Testis (tissue), 3 donors: Measurements from ENCODE around the gene HS2ST1. TPM values are rescaled to one million over a fixed set of nuclear protein-coding genes. Genes with fewer than 3 reads are reported as not detected.

Experiments
- DNase-seq: peaks from one replicate; pipeline ENCODE4 v3.0.0-alpha.2; 2019
- H3K27ac ChIP-seq, 2 donors: fragments of 200-600 bp; sonication (generic); one replicate each; pipeline ENCODE4 v1.5.1; 2019
- H3K27me3 ChIP-seq: fragments of 200-600 bp; sonication (generic); one replicate; pipeline ENCODE4 v1.5.1; 2019
- H3K36me3 ChIP-seq: fragments of 200-600 bp; sonication (generic); one replicate; pipeline ENCODE4 v1.5.1; 2017; ENCODE audit warnings: low read depth; ENCODE audit errors: missing control alignments
- H3K4me1 ChIP-seq: fragments of 200-600 bp; sonication (generic); one replicate; pipeline ENCODE4 v1.5.1; 2019
- H3K4me3 ChIP-seq, 2 donors: fragments of 200-600 bp; sonication (generic); one replicate each; pipeline ENCODE4 v1.5.1; 2017 to 2019
- H3K9me3 ChIP-seq: fragments of 200-600 bp; sonication (generic); one replicate; pipeline ENCODE4 v1.5.1; 2017
- CTCF ChIP-seq, 3 experiments: fragments of 450-650 bp in 2 of 3; fragments of 200-600 bp in 1 of 3; sonication (generic) in 1 of 3; IDR thresholded peaks; one replicate each; pipeline ENCODE4 v1.5.1; 2016 to 2019; ENCODE audit warnings: antibody characterized with exemption in 3 of 3, mild to moderate bottlenecking in 2 of 3, moderate library complexity in 1 of 3
- POLR2A ChIP-seq: fragments of 450-650 bp; IDR thresholded peaks from one replicate; pipeline ENCODE4 v1.6.1; 2017; ENCODE audit warnings: antibody characterized with exemption, mild to moderate bottlenecking, moderate library complexity
- WGBS, 2 donors: methylation state at CpG; one replicate each; pipeline ENCODE4 v1.1.5; 2018; 5-methylcytosine and 5-hydroxymethylcytosine counted together
- intact Hi-C: fragments of 100-400 bp; cut with DNase I; formaldehyde crosslinking; loops from one replicate; pipeline ENCODE4 v1.15.1; 2023; ENCODE audit warnings: low total_unique reads
- polyA plus RNA-seq: library from polyadenylated mRNA; stranded (reverse); fragments of 350-450 nt; fragmentation: Illumina TruSeq; extraction: RNeasy Lipid Tissue Mini Kit (QIAGEN cat#74804); gene quantifications from one replicate; pipeline ENCODE4 v1.2.3, GENCODE V29; 2014; ENCODE audit warnings: low read depth, low replicate concordance; ENCODE audit not compliant: insufficient read depth
- total RNA-seq, 2 donors: library from RNA; depleted of rRNA; stranded (reverse); fragments of >200 nt; gene quantifications; one replicate each; pipeline ENCODE4 v1.2.3, GENCODE V29; 2016

The HS2ST1 gene
- total and polyA plus RNA-seq, 3 donors from 2014 or later, result 12.8 to 22.4 (median 21.1) TPM

GRCh38 chr1:87134625-87135328 lies 220.3 kb downstream of the HS2ST1 start:
- TF ChIP-seq CTCF (IDR thresholded peaks at IDR 0.05) (no peak), POLR2A (no peak)

GRCh38 chr1:87135329-87135712 lies 220.9 kb downstream of the HS2ST1 start:
- Histone ChIP-seq H3K4me1 (peaks cover 16% of the 10 kb centered on the region), H3K27me3 (no peaks in the 10 kb centered on the region), H3K36me3 (no peaks in the 10 kb centered on the region), H3K27ac (no peak overlapping the region), H3K9me3 (no peaks in the 10 kb centered on the region), H3K4me3 (no peak overlapping the region)
- WGBS, 2 donors, result 96% methylated on average over 11 of the region's 11 CpGs
- TF ChIP-seq CTCF (IDR thresholded peaks at IDR 0.05) (no peak), POLR2A (no peak)
- intact Hi-C loops, result no loop called here
- no peak for DNase-seq

More at GRCh38 chr1:87134625-87135328, 220.3 kb downstream of the HS2ST1 start:
- Histone ChIP-seq H3K9me3 (no peaks in the 10 kb centered on the region), H3K36me3 (no peaks in the 10 kb centered on the region), H3K4me3 (no peak overlapping the region), H3K4me1 (peaks cover 21% of the 10 kb centered on the region), H3K27me3 (no peaks in the 10 kb centered on the region), H3K27ac (no peak overlapping the region)
- intact Hi-C loops, result no loop called here
- peak; percentile 26 for DNase-seq
- WGBS, 2 donors, result 53 to 56% methylated on average over 9 of the region's 9 CpGs

GRCh38 chr1:87136607-87137341 lies 222.3 kb downstream of the HS2ST1 start:
- 83 to 91% methylated on average over 8 of the region's 8 CpGs for WGBS, 2 donors
- H3K36me3 ChIP-seq, result no peaks in the 10 kb centered on the region
- intact Hi-C loops, result no loop called here

GRCh38 chr1:87137342-87137739 lies 222.9 kb downstream of the HS2ST1 start:
- no peaks in the 10 kb centered on the region for H3K27me3 ChIP-seq
- H3K4me1 ChIP-seq, result peaks cover 5% of the 10 kb centered on the region
- no peak overlapping the region for H3K27ac ChIP-seq
- intact Hi-C loops, result no loop called here
- WGBS, 2 donors, result 89 to 94% methylated on average over 2 of the region's 2 CpGs
- no peaks in the 10 kb centered on the region for H3K36me3 ChIP-seq
- DNase-seq, result no peak
- no peaks in the 10 kb centered on the region for H3K9me3 ChIP-seq
- H3K4me3 ChIP-seq, result no peak overlapping the region
- TF ChIP-seq POLR2A, result no peak
- TF ChIP-seq CTCF (IDR thresholded peaks at IDR 0.05), result no peak

More at GRCh38 chr1:87136607-87137341, 222.3 kb downstream of the HS2ST1 start:
- no peak overlapping the region for H3K27ac ChIP-seq
- H3K9me3 ChIP-seq, result no peaks in the 10 kb centered on the region
- no peaks in the 10 kb centered on the region for H3K27me3 ChIP-seq
- TF ChIP-seq POLR2A (no peak), CTCF (IDR thresholded peaks at IDR 0.05) (no peak)
- peaks cover 5% of the 10 kb centered on the region for H3K4me1 ChIP-seq
- no peak for DNase-seq
- no peak overlapping the region for H3K4me3 ChIP-seq
